PFSK-1 (cell line): Measurements from ENCODE around the gene PRPH.

Experiments used
- POLR2AphosphoS5 ChIP-seq: IDR thresholded peaks from 2 replicates; pipeline ENCODE4 v1.6.1; 2012; ENCODE audit warnings: low read depth, mild to moderate bottlenecking, control low read depth, low read length, moderate library complexity
- SIN3A ChIP-seq: IDR thresholded peaks from 2 replicates; pipeline ENCODE4 v1.6.1; 2012; ENCODE audit warnings: mild to moderate bottlenecking, low read length, moderate library complexity, borderline replicate concordance; ENCODE audit not compliant: insufficient read depth
- TF ChIP-seq, protein P1 (sequence below), 2 experiments: IDR thresholded peaks; 2 replicates each; pipeline versions ENCODE4 v1.6.1 to v1.8.0; 2011 to 2012; ENCODE audit warnings: low read depth in 2 of 2, low read length in 2 of 2, control low read depth in 1 of 2, inconsistent platforms in 1 of 2, mild to moderate bottlenecking in 1 of 2, moderate library complexity in 1 of 2; ENCODE audit not compliant: insufficient read depth in 1 of 2

DNA sequence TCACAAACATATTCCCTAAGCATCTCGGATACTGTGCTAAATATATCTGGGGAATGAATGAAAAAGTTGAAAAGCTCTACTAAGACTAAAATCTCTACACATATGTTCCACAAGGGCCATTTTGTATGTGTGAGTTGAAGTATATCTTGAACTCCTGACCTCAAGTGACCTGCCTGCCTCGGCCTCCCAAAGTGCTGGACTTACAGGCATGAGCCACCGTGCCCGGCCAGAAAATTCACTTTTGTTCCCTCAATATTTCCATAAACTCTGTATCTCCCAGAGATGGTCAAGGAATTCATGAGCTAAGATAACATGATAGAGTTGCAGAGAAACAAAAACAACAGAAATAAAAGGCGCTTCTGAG, 31.6 kb upstream of the PRPH start:
- TF ChIP-seq, protein P1, sequence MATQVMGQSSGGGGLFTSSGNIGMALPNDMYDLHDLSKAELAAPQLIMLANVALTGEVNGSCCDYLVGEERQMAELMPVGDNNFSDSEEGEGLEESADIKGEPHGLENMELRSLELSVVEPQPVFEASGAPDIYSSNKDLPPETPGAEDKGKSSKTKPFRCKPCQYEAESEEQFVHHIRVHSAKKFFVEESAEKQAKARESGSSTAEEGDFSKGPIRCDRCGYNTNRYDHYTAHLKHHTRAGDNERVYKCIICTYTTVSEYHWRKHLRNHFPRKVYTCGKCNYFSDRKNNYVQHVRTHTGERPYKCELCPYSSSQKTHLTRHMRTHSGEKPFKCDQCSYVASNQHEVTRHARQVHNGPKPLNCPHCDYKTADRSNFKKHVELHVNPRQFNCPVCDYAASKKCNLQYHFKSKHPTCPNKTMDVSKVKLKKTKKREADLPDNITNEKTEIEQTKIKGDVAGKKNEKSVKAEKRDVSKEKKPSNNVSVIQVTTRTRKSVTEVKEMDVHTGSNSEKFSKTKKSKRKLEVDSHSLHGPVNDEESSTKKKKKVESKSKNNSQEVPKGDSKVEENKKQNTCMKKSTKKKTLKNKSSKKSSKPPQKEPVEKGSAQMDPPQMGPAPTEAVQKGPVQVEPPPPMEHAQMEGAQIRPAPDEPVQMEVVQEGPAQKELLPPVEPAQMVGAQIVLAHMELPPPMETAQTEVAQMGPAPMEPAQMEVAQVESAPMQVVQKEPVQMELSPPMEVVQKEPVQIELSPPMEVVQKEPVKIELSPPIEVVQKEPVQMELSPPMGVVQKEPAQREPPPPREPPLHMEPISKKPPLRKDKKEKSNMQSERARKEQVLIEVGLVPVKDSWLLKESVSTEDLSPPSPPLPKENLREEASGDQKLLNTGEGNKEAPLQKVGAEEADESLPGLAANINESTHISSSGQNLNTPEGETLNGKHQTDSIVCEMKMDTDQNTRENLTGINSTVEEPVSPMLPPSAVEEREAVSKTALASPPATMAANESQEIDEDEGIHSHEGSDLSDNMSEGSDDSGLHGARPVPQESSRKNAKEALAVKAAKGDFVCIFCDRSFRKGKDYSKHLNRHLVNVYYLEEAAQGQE (IDR thresholded peaks at IDR 0.05; ENCODE audit: insufficient read depth in 1 of 2, low read depth in 2 of 2, low read length in 2 of 2), result no peak
- no peak for TF ChIP-seq POLR2AphosphoS5
- no peak for TF ChIP-seq SIN3A
